HEK293 (cell line): ENCODE results near the gene ARHGAP15.

Experiments used
- AEBP2 ChIP-seq: fragments of 450-650 bp; formaldehyde crosslinking; IDR thresholded peaks from 2 replicates; pipeline ENCODE4 v1.5.1; 2016; ENCODE audit warnings: missing biosample characterization, missing genetic modification characterization, borderline replicate concordance
- BCL11A ChIP-seq: fragments of 450-650 bp; formaldehyde crosslinking; IDR thresholded peaks from 2 replicates; pipeline ENCODE4 v1.5.1; 2016; ENCODE audit warnings: low read depth, missing biosample characterization, missing genetic modification characterization
- CTCF ChIP-seq: fragments of 450-650 bp; formaldehyde crosslinking; IDR thresholded peaks from 2 replicates; pipeline ENCODE4 v1.5.1; 2016; ENCODE audit warnings: missing biosample characterization, missing genetic modification characterization
- GFI1B ChIP-seq: fragments of 450-650 bp; formaldehyde crosslinking; IDR thresholded peaks from 2 replicates; pipeline ENCODE4 v1.5.1; 2016; ENCODE audit warnings: missing biosample characterization, missing genetic modification characterization
- GLIS1 ChIP-seq: fragments of 450-650 bp; formaldehyde crosslinking; IDR thresholded peaks from 2 replicates; pipeline ENCODE4 v1.5.1; 2016; ENCODE audit warnings: missing biosample characterization, missing genetic modification characterization
- HIC1 ChIP-seq: fragments of 450-650 bp; formaldehyde crosslinking; IDR thresholded peaks from 2 replicates; pipeline ENCODE4 v1.5.1; 2016; ENCODE audit warnings: missing biosample characterization, missing genetic modification characterization
- IKZF3 ChIP-seq: fragments of 450-650 bp; IDR thresholded peaks from 2 replicates; pipeline ENCODE4 v1.5.0; 2018; ENCODE audit warnings: missing biosample characterization, mild to moderate bottlenecking, missing genetic modification characterization, moderate library complexity
- KLF10 ChIP-seq: fragments of 450-650 bp; IDR thresholded peaks from 2 replicates; pipeline ENCODE4 v1.5.1; 2018; ENCODE audit warnings: missing biosample characterization, mild to moderate bottlenecking, missing genetic modification characterization
- MYNN ChIP-seq: fragments of 450-650 bp; formaldehyde crosslinking; IDR thresholded peaks from 2 replicates; pipeline ENCODE4 v1.5.1; 2016; ENCODE audit warnings: missing biosample characterization, missing genetic modification characterization, borderline replicate concordance
- MZF1 ChIP-seq: fragments of 450-650 bp; formaldehyde crosslinking; IDR thresholded peaks from 2 replicates; pipeline ENCODE4 v1.5.1; 2017; ENCODE audit warnings: missing biosample characterization, missing genetic modification characterization, borderline replicate concordance
- RBAK ChIP-seq: fragments of 450-650 bp; formaldehyde crosslinking; IDR thresholded peaks from 2 replicates; pipeline ENCODE4 v1.5.1; 2016; ENCODE audit warnings: missing biosample characterization, missing genetic modification characterization
- SALL2 ChIP-seq: fragments of 450-650 bp; formaldehyde crosslinking; IDR thresholded peaks from 2 replicates; pipeline ENCODE4 v1.5.0; 2017; ENCODE audit warnings: missing biosample characterization, mild to moderate bottlenecking, missing genetic modification characterization, borderline replicate concordance
- TCF7L2 ChIP-seq: IDR thresholded peaks from 2 replicates; pipeline ENCODE4 v1.6.1; 2011; ENCODE audit warnings: low read depth, mild to moderate bottlenecking, inconsistent platforms, low read length, moderate library complexity, borderline replicate concordance
- TRIM28 ChIP-seq: IDR thresholded peaks from 2 replicates; pipeline ENCODE4 v1.6.1; 2011; ENCODE audit warnings: low read length, control low read depth, borderline replicate concordance
- YY1 ChIP-seq: fragments of 450-650 bp; formaldehyde crosslinking; IDR thresholded peaks from 2 replicates; pipeline ENCODE4 v1.5.1; 2018; ENCODE audit warnings: missing biosample characterization, missing genetic modification characterization
- ZFHX2 ChIP-seq: fragments of 450-650 bp; formaldehyde crosslinking; conservative IDR thresholded peaks from 2 replicates; pipeline ENCODE4 v1.5.1; 2016; ENCODE audit warnings: missing biosample characterization, missing genetic modification characterization
- ZNF112 ChIP-seq: fragments of 450-650 bp; formaldehyde crosslinking; IDR thresholded peaks from 2 replicates; pipeline ENCODE4 v1.5.0; 2017; ENCODE audit warnings: missing biosample characterization, missing genetic modification characterization
- ZNF121 ChIP-seq: fragments of 450-650 bp; formaldehyde crosslinking; IDR thresholded peaks from 2 replicates; pipeline ENCODE4 v1.5.1; 2016; ENCODE audit warnings: missing biosample characterization, missing genetic modification characterization
- ZNF133 ChIP-seq: fragments of 450-650 bp; formaldehyde crosslinking; IDR thresholded peaks from 2 replicates; pipeline ENCODE4 v1.5.1; 2016; ENCODE audit warnings: missing biosample characterization, missing genetic modification characterization
- ZNF169 ChIP-seq: fragments of 450-650 bp; formaldehyde crosslinking; IDR thresholded peaks from 2 replicates; pipeline ENCODE4 v1.5.1; 2016; ENCODE audit warnings: missing biosample characterization, missing genetic modification characterization
- ZNF175 ChIP-seq: fragments of 450-650 bp; formaldehyde crosslinking; IDR thresholded peaks from 2 replicates; pipeline ENCODE4 v1.5.1; 2016; ENCODE audit warnings: missing biosample characterization, missing genetic modification characterization
- ZNF184 ChIP-seq: fragments of 450-650 bp; IDR thresholded peaks from 2 replicates; pipeline ENCODE4 v1.5.1; 2018; ENCODE audit warnings: missing biosample characterization, mild to moderate bottlenecking, missing genetic modification characterization
- ZNF311 ChIP-seq: fragments of 450-650 bp; formaldehyde crosslinking; IDR thresholded peaks from 2 replicates; pipeline ENCODE4 v1.5.1; 2017; ENCODE audit warnings: missing biosample characterization, missing genetic modification characterization, borderline replicate concordance
- ZNF391 ChIP-seq: fragments of 450-650 bp; formaldehyde crosslinking; IDR thresholded peaks from 2 replicates; pipeline ENCODE4 v1.5.1; 2016; ENCODE audit warnings: low read depth, missing biosample characterization, missing genetic modification characterization, borderline replicate concordance
- ZNF433 ChIP-seq: fragments of 450-650 bp; formaldehyde crosslinking; IDR thresholded peaks from 2 replicates; pipeline ENCODE4 v1.5.1; 2016; ENCODE audit warnings: missing biosample characterization, missing genetic modification characterization, low read depth
- ZNF488 ChIP-seq: fragments of 450-650 bp; formaldehyde crosslinking; IDR thresholded peaks from 2 replicates; pipeline ENCODE4 v1.5.1; 2016; ENCODE audit warnings: missing biosample characterization, missing genetic modification characterization
- ZNF513 ChIP-seq: fragments of 450-650 bp; IDR thresholded peaks from 2 replicates; pipeline ENCODE4 v1.5.1; 2018; ENCODE audit warnings: missing biosample characterization, missing genetic modification characterization
- ZNF530 ChIP-seq: fragments of 450-650 bp; formaldehyde crosslinking; IDR thresholded peaks from 2 replicates; pipeline ENCODE4 v1.5.1; 2016; ENCODE audit warnings: low read depth, missing biosample characterization, missing genetic modification characterization
- ZNF610 ChIP-seq: fragments of 450-650 bp; formaldehyde crosslinking; IDR thresholded peaks from 2 replicates; pipeline ENCODE4 v1.5.1; 2016; ENCODE audit warnings: missing biosample characterization, missing genetic modification characterization, borderline replicate concordance
- ZNF658 ChIP-seq: fragments of 450-650 bp; formaldehyde crosslinking; IDR thresholded peaks from 2 replicates; pipeline ENCODE4; 2016; ENCODE audit warnings: missing biosample characterization, missing genetic modification characterization
- ZNF660 ChIP-seq: fragments of 450-650 bp; IDR thresholded peaks from 2 replicates; pipeline ENCODE4 v1.5.1; 2018; ENCODE audit warnings: missing biosample characterization, mild to moderate bottlenecking, missing genetic modification characterization
- ZNF664 ChIP-seq: fragments of 450-650 bp; formaldehyde crosslinking; IDR thresholded peaks from 2 replicates; pipeline ENCODE4 v1.5.1; 2016; ENCODE audit warnings: missing biosample characterization, missing genetic modification characterization

The ARHGAP15 gene

GRCh38 chr2:143397884-143398614, 268.8 kb downstream of the ARHGAP15 start (continued):
- no peak for TF ChIP-seq ZNF658 (tag by site-specific recombination)
- no peak for TF ChIP-seq YY1
- TF ChIP-seq ZNF121 (tag by site-specific recombination), result no peak
- TF ChIP-seq KLF10 (tag by site-specific recombination), result no peak
- TF ChIP-seq BCL11A (tag by site-specific recombination), result no peak
- no peak for TF ChIP-seq SALL2
- TF ChIP-seq ZNF169 (tag by site-specific recombination), result no peak
- no peak for TF ChIP-seq ZNF112 (tag by site-specific recombination)
- peak; percentile 84 for TF ChIP-seq TRIM28
- no peak for TF ChIP-seq ZNF513 (tag by site-specific recombination)
- TF ChIP-seq ZNF433 (tag by site-specific recombination), result no peak
- no peak for TF ChIP-seq RBAK (tag by site-specific recombination)
- no peak for TF ChIP-seq ZNF664 (tag by site-specific recombination)
- no peak for TF ChIP-seq ZNF184 (tag by site-specific recombination)
- peak; percentile 64; the same call in 1 of the 2 replicates for TF ChIP-seq MYNN (tag by site-specific recombination)
- no peak for TF ChIP-seq CTCF (tag by site-specific recombination)
- 0 out of 2 replicates have a peak, but pooled peaks have one; percentile 49 for TF ChIP-seq MZF1 (tag by site-specific recombination)
- TF ChIP-seq ZNF530 (tag by site-specific recombination), result no peak
- TF ChIP-seq ZNF133, result no peak
- TF ChIP-seq GFI1B (tag by site-specific recombination), result no peak
- TF ChIP-seq GLIS1 (tag by site-specific recombination), result 0 out of 2 replicates have a peak, but pooled peaks have one; percentile 12
- TF ChIP-seq HIC1 (tag by site-specific recombination), result peak; percentile 11; the same call in 1 of the 2 replicates
- TF ChIP-seq ZNF311 (tag by site-specific recombination), result no peak
- TF ChIP-seq ZNF391 (tag by site-specific recombination), result no peak
- TF ChIP-seq ZNF610, result no peak
- no peak for TF ChIP-seq IKZF3 (tag by site-specific recombination)
- no peak for TF ChIP-seq AEBP2 (tag by site-specific recombination)
- no peak for TF ChIP-seq ZNF660
- TF ChIP-seq TCF7L2, result no peak
- no peak for TF ChIP-seq ZNF488 (tag by site-specific recombination)
- TF ChIP-seq ZNF175 (tag by site-specific recombination), result no peak
- TF ChIP-seq ZFHX2, result peak; percentile 38; the same call in 1 of the 2 replicates
